Measurements from ENCODE around the gene SBSN.
"Not testable (repeated sequence)": the region's sequence is repeated elsewhere in the genome, so short reads cannot be mapped to it uniquely, and the experiment has no call there.

Gene SBSN

GRCh38 chr19:35495107-35496064 is 32.7 kb downstream of the SBSN start:
- no peak for TF ChIP-seq ZNF274 (IDR thresholded peaks at IDR 0.05; ENCODE audit: low read depth, low read length)
- H3K4me3 ChIP-seq (ENCODE audit: low read length): no peak overlapping the region

- TF ChIP-seq ZNF274 (IDR thresholded peaks at IDR 0.05; ENCODE audit: low read depth, low read length): no peak
- H3K4me3 ChIP-seq (ENCODE audit: low read length): no peak overlapping the region
Measured at GRCh38 chr19:35493971-35494370, 34.1 kb downstream of the SBSN start.

- H3K4me3 ChIP-seq (ENCODE audit: low read length): no peak overlapping the region
- no peak for TF ChIP-seq ZNF274 (IDR thresholded peaks at IDR 0.05; ENCODE audit: low read depth, low read length)
Measured at GRCh38 chr19:35491836-35492360, 36.2 kb downstream of the SBSN start.

GRCh38 chr19:35490364-35490763 is 37.7 kb downstream of the SBSN start, which contains the start of gene KRTDAP:
KRTDAP (minus strand) TSS chr19:35490464; CDS start chr19:35490442, 22 bp downstream.
- no peak for TF ChIP-seq ZNF274 (IDR thresholded peaks at IDR 0.05; ENCODE audit: low read depth, low read length)
- H3K4me3 ChIP-seq (ENCODE audit: low read length): no peak within 1 kb of the TSS

GRCh38 chr19:35488677-35489076 is 39.4 kb downstream of the SBSN start:
- no peak for TF ChIP-seq ZNF274 (IDR thresholded peaks at IDR 0.05; ENCODE audit: low read depth, low read length)
- H3K4me3 ChIP-seq (ENCODE audit: low read length): no peak overlapping the region

GRCh38 chr19:35487656-35488182 is 40.4 kb downstream of the SBSN start:
- TF ChIP-seq ZNF274 (IDR thresholded peaks at IDR 0.05; ENCODE audit: low read depth, low read length): no peak
- H3K4me3 ChIP-seq (ENCODE audit: low read length): no peak overlapping the region

GRCh38 chr19:35486268-35486708 is 41.8 kb downstream of the SBSN start:
- TF ChIP-seq ZNF274 (IDR thresholded peaks at IDR 0.05; ENCODE audit: low read depth, low read length): no peak
- no peak overlapping the region for H3K4me3 ChIP-seq (ENCODE audit: low read length)

GRCh38 chr19:35484252-35485036 is 43.7 kb downstream of the SBSN start:
- no peak overlapping the region for H3K4me3 ChIP-seq (ENCODE audit: low read length)
- no peak for TF ChIP-seq ZNF274 (IDR thresholded peaks at IDR 0.05; ENCODE audit: low read depth, low read length)

- H3K4me3 ChIP-seq (ENCODE audit: low read length): no peak overlapping the region
- no peak for TF ChIP-seq ZNF274 (IDR thresholded peaks at IDR 0.05; ENCODE audit: low read depth, low read length)
Measured at GRCh38 chr19:35483089-35483488, 45.0 kb downstream of the SBSN start.

GRCh38 chr19:35478794-35479677 is 49.1 kb downstream of the SBSN start:
- no peak for TF ChIP-seq ZNF274 (IDR thresholded peaks at IDR 0.05; ENCODE audit: low read depth, low read length)
- H3K4me3 ChIP-seq (ENCODE audit: low read length): no peak overlapping the region

GRCh38 chr19:35476149-35476548 is 52.0 kb downstream of the SBSN start:
- no peak for TF ChIP-seq ZNF274 (IDR thresholded peaks at IDR 0.05; ENCODE audit: low read depth, low read length)
- H3K4me3 ChIP-seq (ENCODE audit: low read length): no peak overlapping the region

GRCh38 chr19:35474594-35474993 is 53.5 kb downstream of the SBSN start:
- not testable (repeated sequence) for H3K4me3 ChIP-seq (ENCODE audit: low read length)

GRCh38 chr19:35474104-35474503 is 54.0 kb downstream of the SBSN start:
- TF ChIP-seq ZNF274 (IDR thresholded peaks at IDR 0.05; ENCODE audit: low read depth, low read length): no peak
- H3K4me3 ChIP-seq (ENCODE audit: low read length): no peak overlapping the region

All from GM08714 (cell line).